Metanephros (tissue), 1 donor: ENCODE data around the gene ZNF813. TPM values are rescaled to one million over a fixed set of nuclear protein-coding genes. Genes with fewer than 3 reads are reported as not detected.

Experiments
- total RNA-seq: library from RNA; depleted of rRNA; stranded (reverse); fragments of >200 nt; gene quantifications from one replicate; pipeline ENCODE4 v1.2.3, GENCODE V29; 2014

ZNF813 gene
- total RNA-seq, result 5.5 TPM

DNA sequence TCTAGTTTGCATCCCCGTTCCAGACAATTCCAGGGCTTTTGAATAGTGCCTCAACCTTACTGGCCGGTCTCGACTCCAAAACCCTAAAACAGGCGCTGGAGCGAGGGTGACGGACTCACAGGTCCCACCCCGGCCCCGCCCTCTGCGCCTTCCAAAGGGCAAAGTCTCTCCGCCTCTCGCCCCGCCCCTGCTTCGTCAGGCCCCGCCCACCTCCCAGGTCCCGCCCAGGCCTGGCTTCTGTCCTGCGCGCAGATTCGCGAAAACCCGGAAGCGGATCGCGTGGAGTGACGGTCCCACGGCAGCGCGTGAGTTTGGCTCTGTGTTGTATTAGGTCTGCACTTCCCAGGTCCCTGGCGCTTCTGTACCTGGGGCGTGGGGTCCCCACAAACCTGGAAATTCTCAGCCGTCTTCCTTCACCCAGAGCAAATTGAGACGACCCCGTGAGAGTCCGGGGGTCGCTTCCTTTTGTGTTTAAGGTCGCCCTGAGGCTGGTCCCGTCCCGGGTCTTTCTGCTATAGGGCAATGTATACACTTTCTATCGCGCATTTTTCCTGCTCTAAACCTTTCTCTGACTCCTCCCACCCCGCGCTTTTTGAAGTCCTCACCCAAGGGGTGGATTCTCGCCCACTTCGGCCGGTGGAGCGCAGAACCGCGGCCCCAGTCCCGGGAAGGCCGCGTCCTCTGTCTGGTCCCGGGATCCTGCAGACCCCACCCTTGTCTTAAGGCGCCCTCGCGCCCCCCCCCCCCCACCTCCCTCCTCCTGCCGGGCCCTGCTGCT is at the start of gene ZNF813:
Gene ZNF813 (plus strand): TSS at position 249 of the 778 bp plus-strand sequence. CDS start 16,090 bp downstream, outside the sequence.

DNA sequence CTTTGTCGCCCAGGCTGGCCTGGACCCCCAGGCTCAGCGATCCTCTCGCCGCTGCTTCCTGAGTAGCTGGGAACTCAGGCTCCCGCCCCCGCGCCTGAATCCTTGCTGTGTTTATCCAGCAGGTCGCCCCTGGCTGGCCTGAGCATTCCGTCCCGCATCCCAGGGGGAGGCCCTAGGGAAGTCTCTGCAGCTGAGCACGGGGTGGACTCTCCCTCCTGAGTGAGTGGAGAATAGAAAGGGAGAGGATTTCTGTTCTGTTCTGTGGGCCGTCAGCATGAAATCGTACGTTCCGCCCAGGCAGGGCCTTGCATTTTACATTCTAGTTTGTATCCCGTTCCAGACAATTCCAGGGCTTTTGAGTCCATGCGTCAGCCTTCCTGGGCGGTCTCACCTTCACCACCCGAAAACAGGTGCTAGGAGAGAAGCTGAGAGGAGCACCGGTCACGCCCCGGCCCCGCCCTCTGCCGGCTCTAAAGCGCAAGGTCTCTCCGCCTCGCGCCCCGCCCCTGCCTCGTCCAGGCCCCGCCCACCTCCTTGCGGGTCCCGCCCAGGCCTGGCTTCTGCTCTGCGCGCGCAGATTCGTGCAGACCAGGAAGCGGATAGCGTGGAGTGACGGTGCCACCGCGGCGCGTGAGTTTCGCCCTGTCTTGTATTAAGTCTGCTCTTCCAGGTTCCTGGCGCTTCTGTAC is 36.0 kb upstream of the ZNF813 start, which contains the start of gene ZNF761:
Gene ZNF761 (plus strand): TSS at position 586 of the 689 bp plus-strand sequence. CDS start 15,285 bp downstream, outside the sequence.

DNA sequence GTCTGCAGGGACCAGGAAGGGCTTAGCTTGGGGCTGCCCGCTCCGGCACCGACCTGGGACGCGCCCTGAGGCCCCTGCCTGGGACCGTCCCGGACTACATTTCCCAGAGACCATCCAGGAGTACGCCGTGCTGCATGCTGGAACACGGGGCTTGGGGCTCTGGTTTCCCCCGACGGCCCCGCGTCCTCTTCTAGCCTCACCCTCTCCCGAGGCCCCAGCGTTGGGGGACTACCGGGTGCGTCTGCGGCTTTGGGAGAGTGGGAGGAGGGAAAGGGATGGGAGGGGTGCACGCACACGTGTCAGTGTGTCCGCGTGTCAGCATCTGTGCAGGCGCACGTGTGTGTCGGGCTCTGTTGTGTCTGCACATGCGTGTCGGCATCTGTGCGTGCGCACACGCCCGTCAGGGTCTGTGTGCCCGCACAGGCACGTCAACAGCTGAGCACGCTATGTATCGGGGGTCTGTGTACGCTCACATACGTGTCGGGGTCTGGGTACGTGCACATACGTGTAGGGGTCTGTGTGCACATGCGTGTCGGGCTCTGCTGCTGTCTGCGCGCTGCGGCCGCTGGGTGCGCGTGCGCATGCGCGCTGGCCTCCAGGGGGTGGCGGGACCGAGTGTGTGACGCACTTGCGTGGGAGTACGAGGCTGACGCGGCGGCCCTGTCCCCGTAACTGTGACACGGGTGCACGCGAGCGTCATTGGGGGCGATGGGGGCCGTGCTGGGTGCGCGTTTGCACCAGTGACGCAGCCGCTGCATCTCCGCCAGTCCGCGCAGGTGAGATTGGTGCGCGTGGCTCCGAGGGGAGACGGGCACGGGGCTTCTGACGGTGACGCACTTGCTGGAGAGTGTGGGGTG is 70.2 kb downstream of the ZNF813 start, which contains the start of gene ZNF331:
Gene ZNF331 (plus strand): TSS at position 625 of the 857 bp plus-strand sequence. CDS start 31,232 bp downstream, outside the sequence.

Other genes with a start within 250 kb of the ZNF813 start
- 33.0 TPM for gene ZNF677, start 212.9 kb upstream of the ZNF813 start, total RNA-seq
- gene VN1R2, start 209.4 kb upstream of the ZNF813 start, total RNA-seq, result not detected
- not detected for gene VN1R4, start 200.0 kb upstream of the ZNF813 start, total RNA-seq
- 8.2 TPM for gene ZNF845, start 134.0 kb upstream of the ZNF813 start, total RNA-seq
- gene ZNF525, start 102.0 kb upstream of the ZNF813 start, total RNA-seq, result 14.8 TPM
- 13.7 TPM for gene ZNF765, start 72.6 kb upstream of the ZNF813 start, total RNA-seq
- 7.5 TPM for gene ZNF761, start 35.7 kb upstream of the ZNF813 start, total RNA-seq
- gene ZNF331, start 70.4 kb downstream of the ZNF813 start, total RNA-seq, result 30.7 TPM
- not detected for gene DPRX, start 164.3 kb downstream of the ZNF813 start, total RNA-seq